Activated T-helper 9 cell treated with anti-CD3 and anti-CD28 coated beads, Interleukin-2, amount 50 U/mL, for 16 hours (primary cell): Measurements from ENCODE around the gene UBE2Z.
A peak's percentile ranks its signal among the peaks of the same experiment; 100 is the strongest.
"Not testable (repeated sequence)": the region's sequence is repeated elsewhere in the genome, so short reads cannot be mapped to it uniquely, and the experiment has no call there.

ENCODE experiments used
- DNase-seq: peaks from one replicate; pipeline ENCODE4 v3.0.0-alpha.2; 2020; ENCODE audit warnings: low read depth

UBE2Z gene

GRCh38 chr17:48904428-48904827, 3.8 kb upstream of the UBE2Z start:
- no peak for DNase-seq

GRCh38 chr17:48905987-48906515, 2.2 kb upstream of the UBE2Z start:
- DNase-seq: no peak

- no peak for DNase-seq
These were observed 527 bp upstream of the UBE2Z start for GRCh38 chr17:48907713-48908046.

GRCh38 chr17:48908853-48909394, 717 bp downstream of the UBE2Z start:
- DNase-seq: peak; percentile 84

- no peak for DNase-seq
These were observed 1.6 kb downstream of the UBE2Z start for GRCh38 chr17:48909783-48910182.

- no peak for DNase-seq
These were observed 2.2 kb downstream of the UBE2Z start for GRCh38 chr17:48910370-48910769.

- no peak for DNase-seq
These were observed 4.3 kb downstream of the UBE2Z start for GRCh38 chr17:48912476-48912875.

- peak; percentile 52 for DNase-seq
These were observed 7.5 kb downstream of the UBE2Z start for GRCh38 chr17:48915459-48916282.

GRCh38 chr17:48925251-48925990, 17.2 kb downstream of the UBE2Z start:
- no peak for DNase-seq

- DNase-seq: no peak
These were observed 17.8 kb downstream of the UBE2Z start for GRCh38 chr17:48925991-48926342.

GRCh38 chr17:48927978-48928745, 20.0 kb downstream of the UBE2Z start:
- DNase-seq: no peak

- no peak for DNase-seq
These were observed 20.9 kb downstream of the UBE2Z start for GRCh38 chr17:48928876-48929811.

- DNase-seq: no peak
These were observed 21.6 kb downstream of the UBE2Z start for GRCh38 chr17:48929812-48930165.

- no peak for DNase-seq
These were observed 22.2 kb downstream of the UBE2Z start for GRCh38 chr17:48930435-48930873.

GRCh38 chr17:48933035-48933434, 24.8 kb downstream of the UBE2Z start:
- DNase-seq: no peak

GRCh38 chr17:48944515-48945260, 36.5 kb downstream of the UBE2Z start, which contains the start of gene SNF8:
Gene SNF8 (minus strand): TSS chr17:48944842. CDS start chr17:48944734, 108 bp downstream.
- peak; percentile 92 for DNase-seq

- DNase-seq: not testable (repeated sequence)
These were observed 37.0 kb downstream of the UBE2Z start for GRCh38 chr17:48945261-48945651.

GRCh38 chr17:48951572-48951971, 43.4 kb downstream of the UBE2Z start:
- no peak for DNase-seq

GRCh38 chr17:48952904-48953303, 44.7 kb downstream of the UBE2Z start:
- DNase-seq: no peak

GRCh38 chr17:48954300-48954755, 46.1 kb downstream of the UBE2Z start:
- no peak for DNase-seq
